Measurements from ENCODE around the gene ZNF260. TPM values are rescaled to one million over a fixed set of nuclear protein-coding genes. Genes with fewer than 3 reads are reported as not detected.

Gene ZNF260
- total RNA-seq, 1 donor from 2014 or later, result 45.4 TPM

DNA sequence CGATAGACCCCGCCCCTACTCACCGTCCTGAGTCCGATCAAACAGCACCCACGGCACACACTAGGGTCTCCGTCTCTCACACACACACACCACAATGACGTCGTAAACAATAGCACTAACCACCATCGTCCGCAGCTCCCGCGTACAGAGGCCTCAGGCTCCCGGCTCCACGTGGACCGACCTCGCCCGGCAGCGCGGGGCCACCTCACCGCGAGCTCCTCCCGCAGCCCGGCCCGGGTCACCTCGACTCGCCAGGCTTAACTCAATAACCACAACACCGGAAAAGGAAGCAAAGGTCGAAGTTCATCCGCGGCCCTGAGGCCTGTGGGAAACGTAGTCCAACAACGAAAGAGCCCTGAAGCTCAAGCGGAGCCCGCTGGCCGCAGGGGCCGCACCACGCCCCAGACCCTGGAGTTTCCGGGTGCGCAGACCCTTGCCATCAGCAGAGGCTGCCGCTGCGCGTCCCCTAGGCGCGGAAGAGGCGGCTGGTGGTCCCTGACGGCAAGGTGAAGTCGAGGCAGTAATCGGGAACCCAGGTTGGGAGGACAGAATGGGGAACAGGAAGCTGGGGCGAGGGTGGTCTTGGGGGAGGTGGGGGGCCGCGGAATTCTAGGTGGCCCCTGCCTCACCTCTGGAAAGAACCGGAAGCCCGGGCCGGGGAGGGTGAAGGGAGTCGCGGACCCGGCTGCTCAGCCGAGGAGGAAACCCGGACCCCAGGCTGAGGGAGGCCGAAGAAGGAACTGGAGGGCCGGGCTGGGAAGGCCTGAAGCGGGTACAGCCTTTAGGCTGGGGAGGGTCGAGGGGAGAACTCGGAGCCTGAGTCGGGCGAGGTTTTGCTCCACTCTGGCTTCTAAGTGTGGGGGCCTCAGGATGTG is 45.2 kb upstream of the ZNF260 start, which contains the start of gene ZNF529:
TSS of gene ZNF529 (minus strand) at position 273 of the 875 bp plus-strand sequence. CDS start 946 bp downstream, outside the sequence.
- peaks cover 25% of the 10 kb centered on the region for H3K4me1 Mint-ChIP-seq (ENCODE audit: low read depth)
- TF ChIP-seq CTCF (IDR thresholded peaks at IDR 0.05; ENCODE audit: unreplicated experiment), result peak; percentile 22
- no peaks in the 10 kb centered on the region for H3K9me3 Mint-ChIP-seq (ENCODE audit: low read depth)
- peak within 1 kb of the TSS; percentile 91 for H3K4me3 Mint-ChIP-seq (ENCODE audit: low read depth)
- H3K27ac Mint-ChIP-seq, result peak within 1 kb of the TSS; percentile 98
- DNase-seq (ENCODE audit: low spot score, unreplicated experiment), result peak; percentile 87
- peaks cover 24% of the 10 kb centered on the region for H3K36me3 Mint-ChIP-seq (ENCODE audit: insufficient read depth)
- no peaks in the 10 kb centered on the region for H3K27me3 Mint-ChIP-seq

- TF ChIP-seq CTCF (IDR thresholded peaks at IDR 0.05; ENCODE audit: unreplicated experiment), result no peak
- Mint-ChIP-seq H3K36me3 (ENCODE audit: insufficient read depth) (peaks cover 29% of the 10 kb centered on the region), H3K27me3 (no peaks in the 10 kb centered on the region), H3K9me3 (ENCODE audit: low read depth) (peaks cover 4% of the 10 kb centered on the region), H3K27ac (peak overlapping the region; percentile 98), H3K4me1 (ENCODE audit: low read depth) (peaks cover 25% of the 10 kb centered on the region), H3K4me3 (ENCODE audit: low read depth) (peak overlapping the region; percentile 91)
- DNase-seq (ENCODE audit: low spot score, unreplicated experiment), result no peak
Observed at GRCh38 chr19:36572593-36573019, 44.5 kb upstream of the ZNF260 start.

GRCh38 chr19:36564391-36564790 is 36.3 kb upstream of the ZNF260 start:
- TF ChIP-seq CTCF (IDR thresholded peaks at IDR 0.05; ENCODE audit: unreplicated experiment), result no peak
- Mint-ChIP-seq H3K4me3 (ENCODE audit: low read depth) (no peak overlapping the region), H3K36me3 (ENCODE audit: insufficient read depth) (peaks cover 79% of the 10 kb centered on the region), H3K27me3 (no peaks in the 10 kb centered on the region), H3K27ac (no peak overlapping the region), H3K4me1 (ENCODE audit: low read depth) (no peaks in the 10 kb centered on the region), H3K9me3 (ENCODE audit: low read depth) (peaks cover 47% of the 10 kb centered on the region)
- no peak for DNase-seq (ENCODE audit: low spot score, unreplicated experiment)

DNA sequence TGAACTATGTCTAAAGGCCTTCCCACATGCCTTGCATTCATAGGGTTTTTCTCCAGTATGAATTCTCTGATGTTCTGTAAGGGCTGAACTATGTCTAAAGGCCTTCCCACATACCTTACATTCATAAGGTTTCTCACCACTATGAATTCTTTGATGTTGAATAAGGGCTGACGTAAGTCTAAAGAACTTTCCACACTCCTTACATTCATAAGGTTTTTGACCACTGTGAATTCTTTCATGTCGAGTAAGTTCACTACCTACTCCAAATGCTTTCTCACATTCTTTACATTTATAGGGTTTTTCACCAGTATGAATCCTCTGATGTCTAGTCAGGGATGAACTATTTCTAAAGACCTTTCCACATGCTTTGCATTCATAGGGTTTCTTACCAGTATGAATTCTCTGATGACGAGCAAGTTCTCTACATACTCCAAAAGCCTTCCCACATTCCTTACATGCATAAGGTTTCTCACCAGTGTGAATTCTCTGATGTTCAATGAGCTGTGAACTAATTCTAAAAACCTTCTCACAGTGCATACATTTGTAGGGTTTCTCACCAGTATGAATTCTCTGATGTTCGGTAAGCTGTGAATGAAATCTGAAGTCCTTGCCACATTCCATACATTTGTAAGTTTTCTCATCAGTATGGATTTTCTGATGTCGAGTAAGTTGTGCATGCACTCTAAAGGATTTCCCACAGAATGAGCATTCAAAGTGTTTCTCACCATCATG is 19.1 kb upstream of the ZNF260 start:
- Mint-ChIP-seq H3K27me3 (no peaks in the 10 kb centered on the region), H3K27ac (no peak overlapping the region), H3K36me3 (ENCODE audit: insufficient read depth) (peaks cover 91% of the 10 kb centered on the region), H3K9me3 (ENCODE audit: low read depth) (peaks cover 72% of the 10 kb centered on the region), H3K4me3 (ENCODE audit: low read depth) (no peak overlapping the region), H3K4me1 (ENCODE audit: low read depth) (no peaks in the 10 kb centered on the region)
- DNase-seq (ENCODE audit: low spot score, unreplicated experiment), result no peak
- no peak for TF ChIP-seq CTCF (IDR thresholded peaks at IDR 0.05; ENCODE audit: unreplicated experiment)

DNA sequence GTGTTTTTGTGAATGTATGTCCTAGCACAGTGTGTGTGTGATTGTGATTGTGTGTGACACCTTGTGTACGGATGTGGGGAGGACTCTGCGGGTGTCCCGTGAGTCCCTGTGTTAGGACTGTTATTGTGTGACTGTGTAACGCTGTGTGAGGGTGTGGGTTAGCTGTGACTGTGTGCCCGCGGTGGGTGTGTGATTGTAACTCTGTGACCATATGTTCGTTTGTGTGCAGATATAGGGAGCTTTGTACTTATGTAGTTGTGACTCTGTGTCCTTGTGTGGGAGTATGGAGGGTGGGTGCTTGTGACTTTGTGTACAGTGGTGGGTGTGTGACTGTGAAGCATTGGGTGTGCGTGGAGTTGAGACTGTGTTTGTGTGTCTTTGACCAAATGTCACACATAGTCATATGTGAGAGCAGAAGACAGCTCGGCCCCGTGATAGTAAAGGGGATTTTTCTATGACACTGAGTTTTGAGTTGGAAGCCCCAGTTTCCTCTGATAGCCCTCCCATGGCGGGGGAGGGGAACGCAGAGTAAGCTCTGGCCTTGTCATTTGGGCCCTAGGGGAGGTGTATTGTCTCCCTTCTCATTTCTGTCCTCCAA is 949 bp upstream of the ZNF260 start:
- peak overlapping the region; percentile 100 for H3K27ac Mint-ChIP-seq
- no peak for DNase-seq (ENCODE audit: low spot score, unreplicated experiment)
- H3K36me3 Mint-ChIP-seq (ENCODE audit: insufficient read depth), result peaks cover 55% of the 10 kb centered on the region
- peaks cover 21% of the 10 kb centered on the region for H3K9me3 Mint-ChIP-seq (ENCODE audit: low read depth)
- TF ChIP-seq CTCF (IDR thresholded peaks at IDR 0.05; ENCODE audit: unreplicated experiment), result no peak
- H3K27me3 Mint-ChIP-seq, result no peaks in the 10 kb centered on the region
- peak overlapping the region; percentile 97 for H3K4me3 Mint-ChIP-seq (ENCODE audit: low read depth)
- H3K4me1 Mint-ChIP-seq (ENCODE audit: low read depth), result peaks cover 8% of the 10 kb centered on the region

Measured in progenitor cell of endocrine pancreas (in vitro differentiated cells).